GM18873 (cell line): ENCODE measurements around the gene FLT1.
A peak's percentile ranks its signal among the peaks of the same experiment; 100 is the strongest.

ENCODE experiments used
- ATAC-seq: cut with Tn5 transposase; IDR thresholded peaks from one replicate; pipeline ENCODE4 v1.9.1; 2021; ENCODE audit warnings: mild to moderate bottlenecking, moderate library complexity, moderate number of reproducible peaks; ENCODE audit not compliant: unreplicated experiment, low FRiP score

Gene FLT1

DNA sequence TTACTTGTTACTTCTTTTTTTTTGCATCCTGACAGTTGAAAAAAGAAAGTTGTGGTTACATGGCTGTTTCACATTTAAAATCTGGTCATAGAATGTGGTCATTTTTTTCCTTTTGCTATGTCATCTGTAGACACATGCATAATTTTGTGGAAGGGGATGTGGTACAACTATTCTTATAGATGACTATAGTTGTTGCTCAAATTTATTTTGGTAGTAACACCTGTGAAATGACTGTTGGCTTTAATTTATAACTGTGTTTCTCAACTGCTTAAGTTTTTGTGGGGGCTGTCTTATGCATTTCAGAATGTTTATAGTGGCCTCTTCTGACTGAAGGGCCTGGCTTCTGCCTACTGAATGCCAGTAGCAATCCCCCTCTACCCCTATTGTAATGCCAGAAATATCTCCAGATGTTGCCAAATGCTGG, 226.1 kb downstream of the FLT1 start:
- peak; percentile 96 for ATAC-seq

DNA sequence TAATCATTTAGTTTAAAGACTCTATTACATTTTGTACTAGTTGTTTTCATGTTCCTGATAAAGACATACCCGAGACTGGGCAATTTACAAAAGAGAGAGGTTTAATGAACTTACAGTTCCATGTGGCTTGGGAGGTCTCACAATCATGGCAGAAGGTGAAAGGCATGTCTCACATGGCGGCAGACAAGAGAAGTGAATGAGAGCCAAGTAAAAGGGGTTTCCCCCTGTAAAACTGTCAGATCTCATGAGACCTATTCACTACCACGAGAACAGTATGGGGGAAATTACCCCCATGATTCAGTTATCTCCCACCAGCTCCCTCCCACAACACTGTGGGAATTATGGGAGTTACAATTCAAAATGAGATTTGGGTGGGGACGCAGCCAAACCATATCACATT, 227.4 kb downstream of the FLT1 start:
- no peak for ATAC-seq

DNA sequence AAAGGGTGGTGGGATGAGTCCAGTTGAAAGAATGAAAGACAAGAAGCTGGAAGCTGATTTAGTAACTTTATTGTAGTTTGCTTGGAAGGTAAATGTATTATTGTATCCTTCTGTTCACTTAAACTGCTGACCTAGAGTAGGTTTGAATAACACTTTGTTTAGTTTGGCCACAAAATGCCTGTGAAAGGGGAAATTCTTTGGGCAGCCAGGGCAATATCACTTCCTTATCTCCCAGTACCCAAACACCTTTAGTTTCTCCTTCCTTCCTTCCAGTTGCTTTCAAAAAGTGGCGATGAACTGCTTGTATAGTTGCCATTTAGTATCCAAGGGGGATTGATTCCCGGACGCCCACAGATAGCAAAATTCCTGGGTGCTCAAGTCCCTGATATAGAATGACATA, 236.5 kb downstream of the FLT1 start:
- no peak for ATAC-seq

DNA sequence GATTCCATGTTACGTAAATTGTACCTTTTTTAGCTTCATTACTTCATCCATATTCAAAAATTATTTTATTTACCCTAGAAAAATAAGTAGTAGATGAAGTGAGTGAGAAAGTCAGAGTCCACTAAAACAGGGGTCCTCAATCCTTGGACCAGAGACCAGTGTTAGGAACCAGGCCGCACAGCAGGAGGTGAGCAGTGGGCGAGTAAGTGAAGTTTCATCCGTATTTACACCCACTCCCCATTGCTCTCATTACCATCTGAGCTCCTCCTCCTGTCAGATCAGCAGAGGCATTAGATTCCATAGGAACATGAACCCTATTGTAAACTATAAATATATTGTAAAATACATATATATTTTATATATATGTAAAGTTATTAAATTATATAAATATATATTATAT, 237.6 kb downstream of the FLT1 start:
- no peak for ATAC-seq

DNA sequence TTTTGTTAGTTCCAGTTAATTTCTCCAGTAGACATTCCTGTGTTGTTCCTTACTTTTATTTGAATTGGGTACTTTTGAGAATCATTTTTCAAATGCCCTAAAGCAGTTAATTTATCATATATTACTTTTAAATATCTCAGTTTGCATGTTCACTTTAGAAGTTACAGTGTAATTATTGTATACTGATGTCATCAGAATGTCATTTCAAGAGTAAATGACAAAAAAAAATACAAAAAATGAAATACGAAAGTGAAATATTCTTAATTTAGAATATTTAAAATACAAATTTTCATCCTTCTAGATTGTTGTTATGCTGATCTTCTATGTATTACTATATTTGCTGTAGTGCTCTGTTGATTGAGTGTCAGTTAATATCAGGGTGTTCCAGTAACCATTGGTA, 242.4 kb downstream of the FLT1 start:
- no peak for ATAC-seq

DNA sequence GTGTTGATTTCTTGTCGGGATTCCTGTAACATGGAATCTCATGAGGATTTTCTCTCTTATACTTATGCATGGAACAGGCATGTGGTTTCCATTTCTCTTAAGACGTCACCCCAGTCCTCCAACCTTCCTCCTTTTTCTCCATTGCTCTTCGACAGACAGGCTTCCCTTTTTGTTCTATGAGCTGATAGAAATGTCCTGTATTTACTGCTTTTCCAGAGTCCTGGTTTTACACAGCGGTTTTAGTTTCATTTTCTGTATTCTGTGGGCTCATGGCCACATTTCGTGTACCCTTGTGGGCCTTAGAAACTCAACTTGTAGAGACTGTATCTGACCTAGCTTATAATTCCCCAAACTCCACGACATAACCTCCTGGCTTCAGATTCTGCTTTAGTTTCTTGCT, 243.5 kb downstream of the FLT1 start:
- no peak for ATAC-seq

DNA sequence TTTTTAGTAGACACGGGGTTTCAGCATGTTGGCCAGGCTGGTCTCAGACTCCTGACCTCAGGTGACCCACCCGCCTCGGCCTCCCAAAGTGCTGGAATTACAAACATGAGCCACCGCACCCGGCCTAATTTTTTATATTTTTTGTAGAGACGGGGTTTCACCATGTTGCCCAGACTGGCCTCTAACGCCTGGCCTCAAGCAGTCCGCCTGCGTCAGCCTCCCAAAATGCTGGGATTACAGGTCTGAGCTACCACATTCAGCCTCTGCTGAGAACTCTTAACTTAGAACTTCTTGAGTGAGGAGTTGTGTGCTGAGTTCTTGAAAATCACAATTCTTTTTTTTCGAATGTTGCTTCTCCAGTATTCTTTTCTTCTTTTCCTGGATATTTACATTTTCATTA, 244.4 kb downstream of the FLT1 start:
- ATAC-seq, result no peak
